ENCODE measurements around the gene CBLB.

Gene CBLB

GRCh38 chr3:105868742-105869530, at the start of gene CBLB:
CBLB (minus strand) TSS chr3:105869012; CDS start chr3:105867577, 1,435 bp downstream.
- CTCF ChIA-PET: no interaction called here
- H3K9me3 ChIP-seq (ENCODE audit: control insufficient read depth, insufficient read depth, low read depth, low read length): no peaks in the 10 kb centered on the region
- peak within 1 kb of the TSS; percentile 98 for H3K4me3 ChIP-seq (ENCODE audit: low read depth, low read length)
- no peaks in the 10 kb centered on the region for H3K36me3 ChIP-seq (ENCODE audit: control insufficient read depth in 2 of 2, insufficient read depth in 1 of 2, low read length in 2 of 2)
- POLR2A ChIA-PET: no interaction called here
- 0 out of 2 replicates have a peak, but pooled peaks cover 4% of the 10 kb centered on the region for H3K4me1 ChIP-seq (ENCODE audit: control insufficient read depth, insufficient read depth, low read length)
- peak within 1 kb of the TSS; percentile 80; the same call in 1 of the 2 replicates for H3K27ac ChIP-seq (ENCODE audit: extremely low read depth, low read depth, low read length)
- TF ChIP-seq KLF16 (tag by site-specific recombination; IDR thresholded peaks at IDR 0.05) (peak; percentile 68), ZNF366 (tag by site-specific recombination; conservative IDR thresholded peaks at IDR 0.05) (0 out of 2 replicates have a peak, but pooled peaks have one; percentile 36), ZNF580 (tag by site-specific recombination; IDR thresholded peaks at IDR 0.05) (peak; percentile 62; the same call in 1 of the 2 replicates), GLIS2 (tag by site-specific recombination; IDR thresholded peaks at IDR 0.05) (peak; percentile 49), ZNF2 (tag by site-specific recombination; IDR thresholded peaks at IDR 0.05) (0 out of 2 replicates have a peak, but pooled peaks have one; percentile 3), ZNF423 (tag by site-specific recombination; IDR thresholded peaks at IDR 0.05) (no peak), ZNF777 (tag by site-specific recombination; IDR thresholded peaks at IDR 0.05; ENCODE audit: borderline replicate concordance) (peak; percentile 6; the same call in 1 of the 2 replicates), KLF8 (tag by site-specific recombination; IDR thresholded peaks at IDR 0.05) (peak; percentile 69; the same call in 1 of the 2 replicates), ZBTB20 (tag by site-specific recombination; IDR thresholded peaks at IDR 0.05) (peak; percentile 60), KLF9 (tag by site-specific recombination; IDR thresholded peaks at IDR 0.05; ENCODE audit: low read depth) (peak; percentile 93), ZNF132 (tag by site-specific recombination; IDR thresholded peaks at IDR 0.05; ENCODE audit: borderline replicate concordance) (no peak), HOXD13 (CRISPR knock-in tag; IDR thresholded peaks at IDR 0.05; ENCODE audit: borderline replicate concordance) (no peak), ZBTB17 (tag by site-specific recombination; IDR thresholded peaks at IDR 0.05) (no peak), ZNF335 (tag by site-specific recombination; conservative IDR thresholded peaks at IDR 0.05) (peak; percentile 84), ZNF157 (tag by site-specific recombination; IDR thresholded peaks at IDR 0.05) (no peak), SCRT1 (tag by site-specific recombination; IDR thresholded peaks at IDR 0.05; ENCODE audit: borderline replicate concordance) (peak; percentile 76; the same call in 1 of the 2 replicates), ZNF558 (tag by site-specific recombination; IDR thresholded peaks at IDR 0.05) (no peak), PRDM1 (tag by site-specific recombination; IDR thresholded peaks at IDR 0.05) (peak; percentile 77), OSR2 (tag by site-specific recombination; IDR thresholded peaks at IDR 0.05) (no peak), KLF10 (tag by site-specific recombination; IDR thresholded peaks at IDR 0.05) (peak; percentile 30; the same call in 1 of the 2 replicates), SP3 (tag by site-specific recombination; IDR thresholded peaks at IDR 0.05) (peak; percentile 81), ZFHX2 (tag by site-specific recombination; conservative IDR thresholded peaks at IDR 0.05) (peak; percentile 66), SETDB1 (IDR thresholded peaks at IDR 0.05; ENCODE audit: insufficient read length, low read length) (no peak)
- TF ChIP-seq, protein P1, sequence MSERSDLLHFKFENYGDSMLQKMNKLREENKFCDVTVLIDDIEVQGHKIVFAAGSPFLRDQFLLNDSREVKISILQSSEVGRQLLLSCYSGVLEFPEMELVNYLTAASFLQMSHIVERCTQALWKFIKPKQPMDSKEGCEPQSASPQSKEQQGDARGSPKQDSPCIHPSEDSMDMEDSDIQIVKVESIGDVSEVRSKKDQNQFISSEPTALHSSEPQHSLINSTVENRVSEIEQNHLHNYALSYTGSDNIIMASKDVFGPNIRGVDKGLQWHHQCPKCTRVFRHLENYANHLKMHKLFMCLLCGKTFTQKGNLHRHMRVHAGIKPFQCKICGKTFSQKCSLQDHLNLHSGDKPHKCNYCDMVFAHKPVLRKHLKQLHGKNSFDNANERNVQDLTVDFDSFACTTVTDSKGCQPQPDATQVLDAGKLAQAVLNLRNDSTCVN (tag by site-specific recombination; optimal IDR thresholded peaks at IDR 0.05): peak; percentile 61
- TF ChIP-seq, protein P2, sequence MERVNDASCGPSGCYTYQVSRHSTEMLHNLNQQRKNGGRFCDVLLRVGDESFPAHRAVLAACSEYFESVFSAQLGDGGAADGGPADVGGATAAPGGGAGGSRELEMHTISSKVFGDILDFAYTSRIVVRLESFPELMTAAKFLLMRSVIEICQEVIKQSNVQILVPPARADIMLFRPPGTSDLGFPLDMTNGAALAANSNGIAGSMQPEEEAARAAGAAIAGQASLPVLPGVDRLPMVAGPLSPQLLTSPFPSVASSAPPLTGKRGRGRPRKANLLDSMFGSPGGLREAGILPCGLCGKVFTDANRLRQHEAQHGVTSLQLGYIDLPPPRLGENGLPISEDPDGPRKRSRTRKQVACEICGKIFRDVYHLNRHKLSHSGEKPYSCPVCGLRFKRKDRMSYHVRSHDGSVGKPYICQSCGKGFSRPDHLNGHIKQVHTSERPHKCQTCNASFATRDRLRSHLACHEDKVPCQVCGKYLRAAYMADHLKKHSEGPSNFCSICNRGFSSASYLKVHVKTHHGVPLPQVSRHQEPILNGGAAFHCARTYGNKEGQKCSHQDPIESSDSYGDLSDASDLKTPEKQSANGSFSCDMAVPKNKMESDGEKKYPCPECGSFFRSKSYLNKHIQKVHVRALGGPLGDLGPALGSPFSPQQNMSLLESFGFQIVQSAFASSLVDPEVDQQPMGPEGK (tag by site-specific recombination; IDR thresholded peaks at IDR 0.05): 0 out of 2 replicates have a peak, but pooled peaks have one; percentile 37
- TF ChIP-seq, protein P3, sequence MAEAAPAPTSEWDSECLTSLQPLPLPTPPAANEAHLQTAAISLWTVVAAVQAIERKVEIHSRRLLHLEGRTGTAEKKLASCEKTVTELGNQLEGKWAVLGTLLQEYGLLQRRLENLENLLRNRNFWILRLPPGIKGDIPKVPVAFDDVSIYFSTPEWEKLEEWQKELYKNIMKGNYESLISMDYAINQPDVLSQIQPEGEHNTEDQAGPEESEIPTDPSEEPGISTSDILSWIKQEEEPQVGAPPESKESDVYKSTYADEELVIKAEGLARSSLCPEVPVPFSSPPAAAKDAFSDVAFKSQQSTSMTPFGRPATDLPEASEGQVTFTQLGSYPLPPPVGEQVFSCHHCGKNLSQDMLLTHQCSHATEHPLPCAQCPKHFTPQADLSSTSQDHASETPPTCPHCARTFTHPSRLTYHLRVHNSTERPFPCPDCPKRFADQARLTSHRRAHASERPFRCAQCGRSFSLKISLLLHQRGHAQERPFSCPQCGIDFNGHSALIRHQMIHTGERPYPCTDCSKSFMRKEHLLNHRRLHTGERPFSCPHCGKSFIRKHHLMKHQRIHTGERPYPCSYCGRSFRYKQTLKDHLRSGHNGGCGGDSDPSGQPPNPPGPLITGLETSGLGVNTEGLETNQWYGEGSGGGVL (tag by site-specific recombination; IDR thresholded peaks at IDR 0.05): no peak
- TF ChIP-seq, protein P4, sequence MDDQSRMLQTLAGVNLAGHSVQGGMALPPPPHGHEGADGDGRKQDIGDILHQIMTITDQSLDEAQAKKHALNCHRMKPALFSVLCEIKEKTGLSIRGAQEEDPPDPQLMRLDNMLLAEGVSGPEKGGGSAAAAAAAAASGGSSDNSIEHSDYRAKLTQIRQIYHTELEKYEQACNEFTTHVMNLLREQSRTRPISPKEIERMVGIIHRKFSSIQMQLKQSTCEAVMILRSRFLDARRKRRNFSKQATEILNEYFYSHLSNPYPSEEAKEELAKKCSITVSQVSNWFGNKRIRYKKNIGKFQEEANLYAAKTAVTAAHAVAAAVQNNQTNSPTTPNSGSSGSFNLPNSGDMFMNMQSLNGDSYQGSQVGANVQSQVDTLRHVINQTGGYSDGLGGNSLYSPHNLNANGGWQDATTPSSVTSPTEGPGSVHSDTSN (CRISPR knock-in tag; IDR thresholded peaks at IDR 0.05): peak; percentile 52; the same call in 1 of the 2 replicates
- TF ChIP-seq, protein P5, sequence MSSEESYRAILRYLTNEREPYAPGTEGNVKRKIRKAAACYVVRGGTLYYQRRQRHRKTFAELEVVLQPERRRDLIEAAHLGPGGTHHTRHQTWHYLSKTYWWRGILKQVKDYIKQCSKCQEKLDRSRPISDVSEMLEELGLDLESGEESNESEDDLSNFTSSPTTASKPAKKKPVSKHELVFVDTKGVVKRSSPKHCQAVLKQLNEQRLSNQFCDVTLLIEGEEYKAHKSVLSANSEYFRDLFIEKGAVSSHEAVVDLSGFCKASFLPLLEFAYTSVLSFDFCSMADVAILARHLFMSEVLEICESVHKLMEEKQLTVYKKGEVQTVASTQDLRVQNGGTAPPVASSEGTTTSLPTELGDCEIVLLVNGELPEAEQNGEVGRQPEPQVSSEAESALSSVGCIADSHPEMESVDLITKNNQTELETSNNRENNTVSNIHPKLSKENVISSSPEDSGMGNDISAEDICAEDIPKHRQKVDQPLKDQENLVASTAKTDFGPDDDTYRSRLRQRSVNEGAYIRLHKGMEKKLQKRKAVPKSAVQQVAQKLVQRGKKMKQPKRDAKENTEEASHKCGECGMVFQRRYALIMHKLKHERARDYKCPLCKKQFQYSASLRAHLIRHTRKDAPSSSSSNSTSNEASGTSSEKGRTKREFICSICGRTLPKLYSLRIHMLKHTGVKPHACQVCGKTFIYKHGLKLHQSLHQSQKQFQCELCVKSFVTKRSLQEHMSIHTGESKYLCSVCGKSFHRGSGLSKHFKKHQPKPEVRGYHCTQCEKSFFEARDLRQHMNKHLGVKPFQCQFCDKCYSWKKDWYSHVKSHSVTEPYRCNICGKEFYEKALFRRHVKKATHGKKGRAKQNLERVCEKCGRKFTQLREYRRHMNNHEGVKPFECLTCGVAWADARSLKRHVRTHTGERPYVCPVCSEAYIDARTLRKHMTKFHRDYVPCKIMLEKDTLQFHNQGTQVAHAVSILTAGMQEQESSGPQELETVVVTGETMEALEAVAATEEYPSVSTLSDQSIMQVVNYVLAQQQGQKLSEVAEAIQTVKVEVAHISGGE (tag by site-specific recombination; conservative IDR thresholded peaks at IDR 0.05; ENCODE audit: low read depth): peak; percentile 57; the same call in 1 of the 2 replicates

All from HEK293 (cell line).